ENCODE data around the gene RPS6KC1.
"Not testable (repeated sequence)": the region's sequence is repeated elsewhere in the genome, so short reads cannot be mapped to it uniquely, and the experiment has no call there.

The RPS6KC1 gene

DNA sequence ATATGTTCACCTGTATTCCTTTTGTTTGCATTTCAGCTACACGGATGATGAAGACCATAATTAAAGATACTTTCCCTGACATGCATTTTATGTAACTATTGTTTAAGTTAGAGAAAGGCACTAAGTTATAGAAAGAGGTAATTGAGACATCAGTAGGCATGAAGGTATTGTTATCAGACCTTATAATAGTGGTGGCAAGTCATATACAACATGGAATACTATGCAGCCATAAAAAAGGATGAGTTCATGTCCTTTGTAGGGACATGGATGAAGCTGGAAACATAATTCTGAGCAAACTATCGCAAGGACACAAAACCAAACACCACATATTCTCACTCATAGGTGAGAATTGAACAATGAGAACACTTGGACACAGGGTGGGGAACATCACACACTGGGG is 109.4 kb downstream of the RPS6KC1 start:
- not testable (repeated sequence) for FAIRE-seq

DNA sequence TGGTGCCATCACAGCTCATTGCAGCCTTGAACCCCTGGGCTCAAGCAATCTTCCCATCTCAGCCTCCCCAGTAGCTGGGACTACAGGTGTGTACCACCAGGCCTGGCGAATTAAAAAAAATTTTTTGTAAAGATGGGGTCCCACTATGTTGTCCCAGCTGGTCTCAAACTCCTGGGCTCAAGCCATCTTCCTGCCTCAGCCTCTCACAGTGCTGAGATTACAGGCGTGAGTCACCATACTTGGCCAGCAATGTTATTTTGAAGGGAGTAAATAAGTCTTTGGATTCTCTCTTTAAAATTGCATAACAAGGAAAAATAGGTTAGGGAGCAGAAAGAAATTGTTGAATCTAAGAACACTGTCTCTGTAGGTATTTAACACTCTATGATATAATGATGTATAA is 111.3 kb downstream of the RPS6KC1 start:
- no peak for FAIRE-seq

DNA sequence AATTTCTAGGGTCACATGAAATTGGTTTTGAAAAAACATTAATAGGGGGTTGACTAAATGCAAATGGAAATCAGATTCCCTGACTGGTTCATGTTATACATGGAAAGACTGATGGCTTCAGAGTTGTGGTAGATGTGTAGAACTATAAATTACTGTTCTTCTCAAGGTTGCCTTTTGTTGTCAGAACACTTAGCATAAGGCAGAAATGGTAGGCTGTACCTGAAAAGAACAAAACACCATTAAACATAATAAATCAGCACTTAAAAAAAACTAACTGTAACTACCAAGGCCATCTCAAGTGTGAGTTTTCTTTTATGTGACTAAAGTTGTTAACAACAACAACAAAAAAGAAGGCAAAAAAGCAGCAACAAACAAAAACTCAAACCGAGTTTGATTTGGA is 111.8 kb downstream of the RPS6KC1 start:
- FAIRE-seq: no peak

DNA sequence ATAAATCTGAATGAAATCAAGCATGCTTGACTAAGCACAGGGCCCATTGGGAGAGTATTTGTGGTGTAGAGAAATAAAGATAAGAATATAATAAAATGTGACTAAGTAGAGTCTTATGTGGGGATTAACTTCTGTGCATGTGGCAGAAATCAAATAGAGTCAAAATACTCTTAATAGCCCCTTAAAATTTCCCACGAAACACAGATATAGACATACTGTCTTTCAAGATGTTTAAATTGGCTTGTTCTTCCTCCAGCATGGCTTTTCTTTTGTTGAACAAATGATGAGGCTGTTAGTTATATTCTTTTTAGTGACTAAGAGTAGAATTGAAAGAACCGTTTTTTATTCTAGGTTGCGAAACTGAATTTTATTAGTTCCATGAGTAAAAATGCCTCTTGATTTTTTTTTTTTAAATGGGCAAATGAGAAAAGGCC is 112.3 kb downstream of the RPS6KC1 start:
- FAIRE-seq: no peak

DNA sequence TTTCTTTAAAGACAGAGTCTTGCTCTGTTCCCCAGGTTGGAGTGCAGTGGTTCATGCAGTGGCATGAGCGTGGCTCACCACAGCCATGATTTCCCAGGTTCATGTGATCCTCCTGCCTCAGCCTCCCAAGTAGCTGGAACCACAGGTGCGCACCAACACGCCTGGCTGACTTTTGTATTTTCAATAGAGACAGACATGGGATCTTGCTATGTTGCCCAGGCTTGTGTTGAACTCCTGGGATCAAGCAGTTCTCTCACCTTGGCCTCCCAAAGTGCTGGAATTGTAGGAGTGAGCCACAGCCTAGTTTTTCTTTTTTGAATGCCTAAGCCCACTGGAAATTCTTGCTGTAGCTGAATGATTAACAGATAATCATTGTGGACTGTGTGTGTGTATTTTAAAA is 113.5 kb downstream of the RPS6KC1 start:
- no peak for FAIRE-seq

DNA sequence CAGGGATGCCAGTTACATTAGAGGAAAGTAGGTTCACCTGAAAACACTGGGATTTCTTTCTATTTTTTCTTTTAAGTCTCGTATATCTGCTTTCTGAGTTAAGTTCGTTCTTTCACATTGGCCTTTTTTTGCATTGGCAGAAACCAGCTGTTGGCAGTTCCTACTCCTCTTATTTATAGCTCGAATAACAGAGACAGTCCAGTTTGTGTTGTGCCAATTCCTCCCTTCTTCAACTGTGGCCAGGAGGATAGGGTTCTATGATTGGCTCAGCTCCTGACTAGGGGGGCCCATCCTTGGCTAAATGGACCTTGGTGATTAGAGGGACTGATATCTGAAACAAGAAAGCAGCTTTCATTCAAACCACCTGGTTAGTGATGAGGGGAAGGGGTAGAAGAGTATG is 115.8 kb downstream of the RPS6KC1 start:
- FAIRE-seq: no peak

GRCh38 chr1:213171711-213172110 is 120.7 kb downstream of the RPS6KC1 start:
- no peak for FAIRE-seq

DNA sequence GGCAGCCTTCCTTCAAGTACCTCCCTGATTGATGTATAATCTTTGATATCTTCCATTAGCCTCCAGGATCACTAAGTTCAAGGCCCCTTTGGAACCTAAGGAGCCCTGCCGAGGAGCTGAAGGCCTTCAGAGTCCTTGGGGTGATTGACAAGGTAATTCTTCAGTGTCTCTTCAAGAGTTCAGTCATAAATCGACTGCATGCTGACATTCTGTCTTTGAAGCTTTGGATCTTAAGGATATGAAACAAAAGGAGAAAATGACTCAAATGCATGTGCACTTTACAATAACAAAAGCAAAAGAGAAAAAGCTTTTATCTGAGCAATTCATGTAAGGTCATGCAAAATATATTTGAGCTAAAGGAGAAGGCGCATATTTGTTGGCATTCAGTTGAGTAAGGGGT is 125.3 kb downstream of the RPS6KC1 start:
- no peak for FAIRE-seq

- no peak for FAIRE-seq
Measured at GRCh38 chr1:213179784-213180183, 128.7 kb downstream of the RPS6KC1 start.

DNA sequence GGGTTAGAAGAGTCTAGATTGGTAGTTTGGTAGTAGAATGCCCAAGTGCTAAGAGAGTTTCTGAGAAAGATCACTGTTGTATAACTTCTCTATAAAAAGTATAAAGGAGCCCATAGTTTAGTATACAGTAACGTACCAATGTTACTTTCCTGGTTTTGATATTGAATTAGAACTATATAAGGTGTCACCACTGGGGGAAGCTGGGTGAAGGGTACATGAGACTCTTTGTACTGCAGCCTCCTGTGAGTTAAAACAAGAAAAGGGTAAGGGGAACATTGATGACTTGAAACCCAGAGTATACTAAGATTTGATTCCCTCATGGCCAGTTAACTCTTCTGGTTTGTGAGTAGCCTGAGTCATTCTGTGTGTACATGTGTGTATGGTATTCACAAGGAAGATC is 129.8 kb downstream of the RPS6KC1 start:
- no peak for FAIRE-seq

DNA sequence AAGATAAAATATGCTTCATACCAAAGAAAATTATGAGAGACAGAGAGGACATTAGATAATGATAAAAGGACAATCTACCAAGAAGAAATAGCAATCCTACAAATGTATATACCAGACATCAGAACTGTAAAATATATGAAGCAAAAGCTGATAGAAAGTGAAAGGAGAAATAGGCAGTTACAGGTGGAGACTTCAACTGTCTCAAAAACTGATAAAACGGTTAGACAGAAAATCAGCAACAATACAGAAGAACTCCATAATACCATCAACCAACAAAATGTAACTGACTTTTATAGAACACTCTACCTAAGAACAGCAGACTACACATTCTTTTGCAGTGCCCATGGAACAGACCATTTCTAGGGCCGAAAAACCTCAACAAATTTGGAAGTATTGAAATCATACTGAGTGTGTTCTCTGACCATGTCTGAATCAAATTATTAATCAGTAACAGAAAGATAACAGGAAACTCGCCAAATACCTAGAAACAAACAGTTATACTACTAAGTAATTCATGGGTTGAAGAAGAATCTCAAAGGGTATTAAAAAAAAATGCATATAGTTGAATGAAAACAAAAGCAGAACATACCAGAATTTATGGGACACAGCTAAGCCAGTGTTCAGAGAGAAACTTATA is 132.1 kb downstream of the RPS6KC1 start:
- FAIRE-seq: no peak

- FAIRE-seq: no peak
Measured at GRCh38 chr1:213186168-213186567, 135.1 kb downstream of the RPS6KC1 start.

DNA sequence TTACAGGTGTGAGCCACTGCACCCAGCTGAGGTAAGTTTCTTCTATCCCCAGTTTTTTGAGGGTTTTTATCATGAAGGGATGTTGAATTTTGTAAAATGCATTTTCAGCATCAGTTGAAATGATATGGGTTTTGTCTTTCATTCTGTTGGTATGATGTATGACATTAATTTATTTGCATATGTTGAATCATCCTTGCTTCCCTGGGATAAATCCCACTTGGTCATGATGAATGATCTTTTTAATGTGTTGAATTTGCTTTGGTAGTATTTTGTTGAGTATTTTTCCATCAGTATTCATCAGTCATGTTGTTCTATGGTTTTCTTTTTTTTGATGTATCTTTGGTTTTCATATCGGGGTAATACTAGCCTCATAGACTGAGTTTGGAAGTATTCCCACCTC is 141.0 kb downstream of the RPS6KC1 start:
- no peak for FAIRE-seq

DNA sequence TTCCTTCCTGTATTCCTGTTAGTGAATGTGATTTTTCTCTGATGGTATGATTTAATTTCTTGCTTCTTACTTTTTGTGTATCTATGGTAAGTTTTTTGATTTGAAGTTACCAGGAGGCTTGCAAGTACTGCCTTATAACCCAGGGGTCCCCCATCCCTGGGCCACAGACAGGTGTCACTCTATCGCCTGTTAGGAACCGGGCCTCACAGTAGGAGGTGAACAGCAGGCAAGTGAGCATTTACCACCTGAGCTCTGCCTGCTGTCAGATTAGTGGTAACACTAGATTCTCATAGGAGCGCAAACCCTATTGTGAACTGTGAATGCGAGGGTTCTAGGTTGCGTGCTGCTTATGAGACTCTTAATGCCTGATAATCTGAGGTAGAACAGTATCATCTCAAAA is 143.3 kb downstream of the RPS6KC1 start:
- no peak for FAIRE-seq

DNA sequence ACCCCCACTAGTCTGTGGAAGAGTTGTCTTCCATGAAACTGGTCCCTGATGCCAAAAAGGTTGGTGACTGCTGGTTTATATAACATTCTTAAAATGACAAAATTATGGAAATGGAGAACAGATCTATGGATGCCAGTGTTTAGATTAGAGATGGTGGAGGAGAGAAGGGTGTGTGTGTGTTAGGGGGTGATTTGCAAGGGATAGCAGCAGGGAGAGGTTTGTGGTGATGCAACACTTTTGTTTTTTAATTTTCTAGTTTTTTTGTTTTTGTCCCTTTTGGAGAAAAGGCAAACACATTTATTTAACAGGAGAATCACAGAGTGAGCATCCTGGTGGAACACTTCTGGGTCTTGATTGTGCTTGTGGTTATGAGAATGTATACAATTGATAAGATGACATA is 143.8 kb downstream of the RPS6KC1 start:
- no peak for FAIRE-seq

- FAIRE-seq: not testable (repeated sequence)
Measured at GRCh38 chr1:213196328-213197054, 145.4 kb downstream of the RPS6KC1 start.

DNA sequence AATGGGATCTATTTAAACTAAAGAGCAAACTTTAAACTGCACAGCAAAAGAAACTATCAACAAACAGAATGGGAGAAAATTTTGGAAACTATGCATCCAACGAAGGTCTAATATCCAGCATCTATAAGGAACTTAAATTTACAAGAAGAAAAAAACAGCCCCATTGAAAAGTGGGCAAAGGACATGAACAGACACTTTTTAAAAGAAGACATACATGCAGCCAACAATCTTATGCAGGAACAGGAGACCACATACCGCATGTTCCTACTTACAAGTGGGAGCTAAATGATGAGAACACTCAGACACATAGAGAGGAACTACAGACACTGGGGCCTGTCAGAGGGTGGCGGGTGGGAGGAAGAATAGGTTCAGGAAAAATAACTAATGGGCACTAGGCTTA is 149.6 kb downstream of the RPS6KC1 start:
- FAIRE-seq: no peak

DNA sequence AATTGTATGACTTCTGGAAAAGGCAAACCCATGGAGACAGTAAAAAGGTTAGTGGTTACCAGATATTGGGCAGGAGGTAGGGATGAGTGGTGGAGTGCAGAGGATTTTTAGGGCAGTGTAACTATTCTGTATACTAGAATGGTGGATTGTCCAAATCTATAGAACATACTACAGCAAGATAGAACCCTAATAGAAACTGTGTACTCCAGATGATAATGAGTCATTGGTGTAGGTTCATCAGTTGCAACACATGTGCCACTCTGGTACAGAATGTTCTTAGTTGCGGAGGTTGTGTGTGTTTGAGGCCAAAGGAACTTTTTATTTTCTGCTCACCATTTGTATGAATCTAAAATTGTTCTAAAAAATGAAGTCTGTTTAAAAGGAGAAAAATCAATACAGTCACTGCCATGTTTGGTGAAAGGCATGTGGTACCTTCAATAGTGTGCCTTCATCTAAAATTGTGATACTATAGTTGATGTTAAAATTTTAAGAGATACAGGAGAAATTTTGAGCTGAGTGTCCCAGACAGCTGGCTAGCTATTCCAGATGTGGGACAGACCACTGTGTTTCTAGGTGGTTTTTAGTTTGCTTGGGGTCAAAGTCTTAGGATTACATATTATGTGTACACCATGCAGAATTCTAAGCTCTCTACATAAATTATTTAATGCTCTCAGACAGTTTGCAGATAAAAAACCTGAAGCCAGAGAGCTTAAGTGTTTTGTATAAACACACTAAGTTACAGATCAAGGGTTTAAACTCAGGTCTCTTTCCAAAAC is 150.5 kb downstream of the RPS6KC1 start:
- no peak for FAIRE-seq

DNA sequence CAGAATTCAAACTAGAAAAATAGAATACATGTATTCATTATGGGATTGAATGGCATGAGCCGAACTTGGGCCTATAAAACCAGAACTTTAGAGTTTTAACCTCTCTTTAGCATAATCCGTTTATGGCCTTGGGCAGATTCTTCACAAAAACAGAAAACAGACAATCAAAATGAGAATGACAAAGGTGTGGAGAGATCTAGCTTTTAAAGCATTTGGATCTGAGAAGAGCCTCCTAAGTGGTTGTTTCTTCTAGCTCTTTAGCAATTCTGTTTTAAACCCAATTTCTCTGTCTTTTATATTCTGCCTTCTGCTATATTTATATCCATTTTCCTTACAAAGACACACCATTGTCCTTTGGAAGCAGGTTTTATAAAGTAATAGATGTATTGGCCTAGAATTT is 160.2 kb downstream of the RPS6KC1 start:
- no peak for FAIRE-seq

- not testable (repeated sequence) for FAIRE-seq
Measured at GRCh38 chr1:213219076-213219475, 168.0 kb downstream of the RPS6KC1 start.

- FAIRE-seq: no peak
Measured at GRCh38 chr1:213221209-213221608, 170.2 kb downstream of the RPS6KC1 start.

GRCh38 chr1:213227458-213227857 is 176.4 kb downstream of the RPS6KC1 start:
- FAIRE-seq: no peak

- no peak for FAIRE-seq
Measured at GRCh38 chr1:213231795-213232231, 180.8 kb downstream of the RPS6KC1 start.

- no peak for FAIRE-seq
Measured at GRCh38 chr1:213242883-213243282, 191.8 kb downstream of the RPS6KC1 start.
